GM12864 (cell line): ENCODE measurements around the gene PITRM1.

Experiments
- DNase-seq: peaks from one replicate; pipeline ENCODE4 v3.0.0-alpha.2; 2011; ENCODE audit warnings: low read depth
- H3K4me3 ChIP-seq: 2 replicates; pipeline ENCODE4 v1.5.1; 2011; ENCODE audit warnings: mild to moderate bottlenecking, low read depth, low read length, control low read depth
- TF ChIP-seq, protein P1 (sequence below): IDR thresholded peaks from 2 replicates; pipeline ENCODE4 v1.5.1; 2011; ENCODE audit warnings: low read depth, mild to moderate bottlenecking, moderate library complexity, low read length, control low read depth, inconsistent platforms; ENCODE audit errors: missing control alignments

The PITRM1 gene

GRCh38 chr10:3115685-3116084 lies 56.9 kb downstream of the PITRM1 start:
- TF ChIP-seq, protein P1, sequence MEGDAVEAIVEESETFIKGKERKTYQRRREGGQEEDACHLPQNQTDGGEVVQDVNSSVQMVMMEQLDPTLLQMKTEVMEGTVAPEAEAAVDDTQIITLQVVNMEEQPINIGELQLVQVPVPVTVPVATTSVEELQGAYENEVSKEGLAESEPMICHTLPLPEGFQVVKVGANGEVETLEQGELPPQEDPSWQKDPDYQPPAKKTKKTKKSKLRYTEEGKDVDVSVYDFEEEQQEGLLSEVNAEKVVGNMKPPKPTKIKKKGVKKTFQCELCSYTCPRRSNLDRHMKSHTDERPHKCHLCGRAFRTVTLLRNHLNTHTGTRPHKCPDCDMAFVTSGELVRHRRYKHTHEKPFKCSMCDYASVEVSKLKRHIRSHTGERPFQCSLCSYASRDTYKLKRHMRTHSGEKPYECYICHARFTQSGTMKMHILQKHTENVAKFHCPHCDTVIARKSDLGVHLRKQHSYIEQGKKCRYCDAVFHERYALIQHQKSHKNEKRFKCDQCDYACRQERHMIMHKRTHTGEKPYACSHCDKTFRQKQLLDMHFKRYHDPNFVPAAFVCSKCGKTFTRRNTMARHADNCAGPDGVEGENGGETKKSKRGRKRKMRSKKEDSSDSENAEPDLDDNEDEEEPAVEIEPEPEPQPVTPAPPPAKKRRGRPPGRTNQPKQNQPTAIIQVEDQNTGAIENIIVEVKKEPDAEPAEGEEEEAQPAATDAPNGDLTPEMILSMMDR: no peak
- no peak for DNase-seq
- no peak overlapping the region for H3K4me3 ChIP-seq

DNA sequence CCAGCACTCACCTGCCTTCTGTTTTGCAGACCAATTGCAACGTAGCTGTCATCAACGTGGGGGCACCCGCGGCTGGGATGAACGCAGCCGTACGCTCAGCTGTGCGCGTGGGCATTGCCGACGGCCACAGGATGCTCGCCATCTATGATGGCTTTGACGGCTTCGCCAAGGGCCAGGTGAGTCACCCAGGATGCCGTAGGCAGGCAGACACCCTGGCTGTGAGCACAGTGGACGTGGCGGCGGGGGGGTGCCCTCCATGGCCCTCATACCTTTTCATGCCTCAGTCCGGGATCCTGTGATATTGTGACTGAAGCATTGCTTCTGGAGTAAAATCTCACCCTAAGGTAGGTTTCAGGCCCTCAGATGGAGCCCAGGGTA lies 59.2 kb downstream of the PITRM1 start:
- TF ChIP-seq, protein P1: no peak
- no peak for DNase-seq

DNA sequence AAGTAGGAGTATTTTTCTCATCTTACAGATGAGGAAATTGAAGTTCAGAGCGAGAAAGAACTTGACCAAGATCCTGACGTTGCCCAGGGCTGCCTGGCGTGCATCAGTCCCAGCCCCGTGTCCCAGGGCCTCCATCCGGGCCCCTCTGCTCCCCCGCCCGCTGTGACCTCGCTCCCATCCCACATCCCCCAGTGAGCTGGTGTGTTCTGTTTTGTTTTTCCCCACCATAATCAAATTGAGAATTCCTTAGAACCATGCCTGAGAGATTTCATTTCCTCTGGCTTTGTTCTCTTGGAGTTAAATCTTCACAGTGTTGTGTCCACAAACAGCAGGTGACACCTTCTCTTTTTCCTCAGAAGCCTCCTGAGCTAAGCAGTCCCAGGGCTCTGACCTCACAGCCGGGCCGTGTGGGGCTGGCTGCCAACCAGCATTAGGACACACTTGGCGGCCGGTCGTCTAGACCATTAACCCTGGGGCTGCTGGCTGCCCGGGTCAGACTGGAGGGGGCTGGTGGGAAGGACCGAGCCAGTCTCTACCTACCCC lies 60.9 kb downstream of the PITRM1 start:
- TF ChIP-seq, protein P1: no peak
- no peak for DNase-seq
- H3K4me3 ChIP-seq: no peak overlapping the region

More for the DNA sequence above, 59.2 kb downstream of the PITRM1 start:
- no peak overlapping the region for H3K4me3 ChIP-seq

GRCh38 chr10:3110782-3111620 lies 61.6 kb downstream of the PITRM1 start:
- DNase-seq: no peak
- TF ChIP-seq, protein P1: no peak
- no peak overlapping the region for H3K4me3 ChIP-seq

- DNase-seq: no peak
Observed at GRCh38 chr10:3109633-3110032, 62.9 kb downstream of the PITRM1 start.

DNA sequence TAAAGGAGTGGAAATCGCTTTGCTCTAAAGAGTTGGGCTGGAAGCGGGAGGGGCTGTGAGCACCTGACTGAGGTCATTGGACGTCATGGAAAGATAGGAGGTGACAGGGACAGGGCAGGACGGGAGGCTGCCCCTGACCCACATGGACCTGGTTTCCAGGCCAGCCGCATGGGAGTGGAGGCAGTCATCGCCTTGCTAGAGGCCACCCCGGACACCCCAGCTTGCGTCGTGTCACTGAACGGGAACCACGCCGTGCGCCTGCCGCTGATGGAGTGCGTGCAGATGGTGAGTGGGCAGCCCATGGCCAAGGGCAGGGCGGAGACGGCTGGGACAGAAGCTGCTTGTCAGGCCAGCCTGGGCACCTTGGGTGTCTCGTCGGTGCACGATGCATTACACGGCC lies 63.4 kb downstream of the PITRM1 start:
- no peak for DNase-seq
- H3K4me3 ChIP-seq: no peak overlapping the region
- TF ChIP-seq, protein P1: no peak

More at GRCh38 chr10:3109633-3110032, 62.9 kb downstream of the PITRM1 start:
- no peak overlapping the region for H3K4me3 ChIP-seq
- TF ChIP-seq, protein P1: no peak

GRCh38 chr10:3108575-3109105 lies 63.9 kb downstream of the PITRM1 start:
- DNase-seq: no peak
- TF ChIP-seq, protein P1: no peak
- H3K4me3 ChIP-seq: no peak overlapping the region
